Measurements from ENCODE around the gene TPRA1.

- peak; percentile 71 for TF ChIP-seq POLR2A (IDR thresholded peaks at IDR 0.05; ENCODE audit: low read depth, low read length)
- TF ChIP-seq, protein P1, sequence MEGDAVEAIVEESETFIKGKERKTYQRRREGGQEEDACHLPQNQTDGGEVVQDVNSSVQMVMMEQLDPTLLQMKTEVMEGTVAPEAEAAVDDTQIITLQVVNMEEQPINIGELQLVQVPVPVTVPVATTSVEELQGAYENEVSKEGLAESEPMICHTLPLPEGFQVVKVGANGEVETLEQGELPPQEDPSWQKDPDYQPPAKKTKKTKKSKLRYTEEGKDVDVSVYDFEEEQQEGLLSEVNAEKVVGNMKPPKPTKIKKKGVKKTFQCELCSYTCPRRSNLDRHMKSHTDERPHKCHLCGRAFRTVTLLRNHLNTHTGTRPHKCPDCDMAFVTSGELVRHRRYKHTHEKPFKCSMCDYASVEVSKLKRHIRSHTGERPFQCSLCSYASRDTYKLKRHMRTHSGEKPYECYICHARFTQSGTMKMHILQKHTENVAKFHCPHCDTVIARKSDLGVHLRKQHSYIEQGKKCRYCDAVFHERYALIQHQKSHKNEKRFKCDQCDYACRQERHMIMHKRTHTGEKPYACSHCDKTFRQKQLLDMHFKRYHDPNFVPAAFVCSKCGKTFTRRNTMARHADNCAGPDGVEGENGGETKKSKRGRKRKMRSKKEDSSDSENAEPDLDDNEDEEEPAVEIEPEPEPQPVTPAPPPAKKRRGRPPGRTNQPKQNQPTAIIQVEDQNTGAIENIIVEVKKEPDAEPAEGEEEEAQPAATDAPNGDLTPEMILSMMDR (conservative IDR thresholded peaks at IDR 0.05; ENCODE audit: low read depth, low read length) = no peak
- no peak; the same call in 1 of the 2 replicates for TF ChIP-seq MXI1 (IDR thresholded peaks at IDR 0.05; ENCODE audit: borderline replicate concordance, low read depth, low read length)
- no peak for TF ChIP-seq RAD21 (IDR thresholded peaks at IDR 0.05; ENCODE audit: low read length)
- TF ChIP-seq CEBPB (IDR thresholded peaks at IDR 0.05; ENCODE audit: low read depth, low read length) = no peak
- TF ChIP-seq MAZ (IDR thresholded peaks at IDR 0.05; ENCODE audit: borderline replicate concordance, low read depth, low read length) = no peak; the same call in 1 of the 2 replicates
- TF ChIP-seq, protein P2, sequence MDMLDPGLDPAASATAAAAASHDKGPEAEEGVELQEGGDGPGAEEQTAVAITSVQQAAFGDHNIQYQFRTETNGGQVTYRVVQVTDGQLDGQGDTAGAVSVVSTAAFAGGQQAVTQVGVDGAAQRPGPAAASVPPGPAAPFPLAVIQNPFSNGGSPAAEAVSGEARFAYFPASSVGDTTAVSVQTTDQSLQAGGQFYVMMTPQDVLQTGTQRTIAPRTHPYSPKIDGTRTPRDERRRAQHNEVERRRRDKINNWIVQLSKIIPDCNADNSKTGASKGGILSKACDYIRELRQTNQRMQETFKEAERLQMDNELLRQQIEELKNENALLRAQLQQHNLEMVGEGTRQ (IDR thresholded peaks at IDR 0.05; ENCODE audit: low read depth, low read length) = no peak
- no peak for TF ChIP-seq MAFK (IDR thresholded peaks at IDR 0.05; ENCODE audit: low read depth, low read length)
These were observed 296 bp downstream of the TPRA1 start for GRCh38 chr3:127590282-127590592.
